ENCODE measurements around the gene DENND5A.
"Not testable (repeated sequence)": the region's sequence is repeated elsewhere in the genome, so short reads cannot be mapped to it uniquely, and the experiment has no call there.

DENND5A gene

DNA sequence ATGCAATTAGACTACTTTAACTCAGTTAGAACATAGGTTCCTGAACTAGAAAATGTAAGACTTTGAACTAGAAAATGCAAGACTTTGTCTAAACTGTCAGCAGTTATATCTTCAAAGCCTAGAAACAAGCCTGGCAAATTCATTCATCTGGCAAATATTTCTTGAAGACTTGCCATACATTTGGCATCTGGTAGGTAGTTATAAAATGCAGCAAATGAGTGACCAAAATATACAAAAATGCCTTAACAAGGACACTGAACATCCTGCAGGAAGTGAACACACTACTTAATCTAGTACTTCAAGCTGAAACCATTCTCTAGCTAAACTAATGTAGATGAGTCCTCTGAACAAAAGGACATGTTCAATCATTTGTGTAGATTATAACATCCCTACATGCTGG is 89.0 kb downstream of the DENND5A start:
- DNase-seq: no peak
- Histone ChIP-seq H3K36me3 (peaks cover 7% of the 10 kb centered on the region; the same call in 1 of the 2 replicates), H3K9me3 (no peaks in the 10 kb centered on the region), H3K4me3 (ENCODE audit: low read depth, low read length) (no peak overlapping the region), H3K27me3 (no peaks in the 10 kb centered on the region), H3K4me1 (no peaks in the 10 kb centered on the region)
- TF ChIP-seq, protein P1, sequence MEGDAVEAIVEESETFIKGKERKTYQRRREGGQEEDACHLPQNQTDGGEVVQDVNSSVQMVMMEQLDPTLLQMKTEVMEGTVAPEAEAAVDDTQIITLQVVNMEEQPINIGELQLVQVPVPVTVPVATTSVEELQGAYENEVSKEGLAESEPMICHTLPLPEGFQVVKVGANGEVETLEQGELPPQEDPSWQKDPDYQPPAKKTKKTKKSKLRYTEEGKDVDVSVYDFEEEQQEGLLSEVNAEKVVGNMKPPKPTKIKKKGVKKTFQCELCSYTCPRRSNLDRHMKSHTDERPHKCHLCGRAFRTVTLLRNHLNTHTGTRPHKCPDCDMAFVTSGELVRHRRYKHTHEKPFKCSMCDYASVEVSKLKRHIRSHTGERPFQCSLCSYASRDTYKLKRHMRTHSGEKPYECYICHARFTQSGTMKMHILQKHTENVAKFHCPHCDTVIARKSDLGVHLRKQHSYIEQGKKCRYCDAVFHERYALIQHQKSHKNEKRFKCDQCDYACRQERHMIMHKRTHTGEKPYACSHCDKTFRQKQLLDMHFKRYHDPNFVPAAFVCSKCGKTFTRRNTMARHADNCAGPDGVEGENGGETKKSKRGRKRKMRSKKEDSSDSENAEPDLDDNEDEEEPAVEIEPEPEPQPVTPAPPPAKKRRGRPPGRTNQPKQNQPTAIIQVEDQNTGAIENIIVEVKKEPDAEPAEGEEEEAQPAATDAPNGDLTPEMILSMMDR (IDR thresholded peaks at IDR 0.05; ENCODE audit: low read depth, low read length): no peak

DNA sequence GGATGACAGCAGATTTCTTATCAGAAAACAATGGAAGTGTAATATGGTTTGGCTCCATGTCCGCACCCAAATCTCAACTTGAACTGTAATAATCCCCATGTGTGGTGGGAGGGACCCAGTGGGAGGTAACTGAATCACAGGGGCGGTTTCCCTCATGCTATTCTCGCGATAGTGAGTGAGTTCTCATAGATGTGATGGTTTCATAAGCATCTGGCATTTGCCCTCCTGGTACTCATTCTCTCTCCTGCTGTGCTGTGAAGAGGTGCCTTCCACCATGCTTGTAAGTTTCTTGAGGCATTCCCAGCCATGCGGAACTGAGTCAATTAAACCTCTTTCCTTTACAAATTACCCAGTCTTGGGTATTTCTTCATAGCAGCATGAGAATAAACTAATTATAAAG is 92.8 kb downstream of the DENND5A start:
- peaks cover 5% of the 10 kb centered on the region; the same call in 1 of the 2 replicates for H3K36me3 ChIP-seq
- TF ChIP-seq, protein P1 (IDR thresholded peaks at IDR 0.05; ENCODE audit: low read depth, low read length): no peak
- H3K4me1 ChIP-seq: no peaks in the 10 kb centered on the region
- no peaks in the 10 kb centered on the region for H3K27me3 ChIP-seq
- H3K4me3 ChIP-seq (ENCODE audit: low read depth, low read length): no peak overlapping the region
- no peak for DNase-seq
- H3K9me3 ChIP-seq: no peaks in the 10 kb centered on the region

DNA sequence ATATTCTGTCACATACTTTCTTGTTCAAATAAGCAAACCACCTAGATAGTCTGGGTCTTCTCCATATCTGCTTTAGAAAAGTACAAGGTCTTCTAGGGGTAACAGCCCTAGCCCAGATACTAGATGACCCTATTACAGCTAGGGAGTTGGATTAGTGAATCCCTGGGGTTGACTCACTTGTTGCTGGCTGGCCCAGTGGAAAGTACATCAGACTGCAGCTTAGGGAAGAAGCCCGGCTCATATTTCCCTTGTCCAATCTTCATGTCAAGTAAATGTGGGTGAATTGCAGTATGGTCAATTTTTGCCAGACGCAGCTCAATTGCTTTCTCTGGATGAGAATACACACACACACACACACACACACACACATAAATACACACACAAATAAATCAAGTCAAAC is 94.7 kb downstream of the DENND5A start:
- no peak overlapping the region for H3K4me3 ChIP-seq (ENCODE audit: low read depth, low read length)

DNA sequence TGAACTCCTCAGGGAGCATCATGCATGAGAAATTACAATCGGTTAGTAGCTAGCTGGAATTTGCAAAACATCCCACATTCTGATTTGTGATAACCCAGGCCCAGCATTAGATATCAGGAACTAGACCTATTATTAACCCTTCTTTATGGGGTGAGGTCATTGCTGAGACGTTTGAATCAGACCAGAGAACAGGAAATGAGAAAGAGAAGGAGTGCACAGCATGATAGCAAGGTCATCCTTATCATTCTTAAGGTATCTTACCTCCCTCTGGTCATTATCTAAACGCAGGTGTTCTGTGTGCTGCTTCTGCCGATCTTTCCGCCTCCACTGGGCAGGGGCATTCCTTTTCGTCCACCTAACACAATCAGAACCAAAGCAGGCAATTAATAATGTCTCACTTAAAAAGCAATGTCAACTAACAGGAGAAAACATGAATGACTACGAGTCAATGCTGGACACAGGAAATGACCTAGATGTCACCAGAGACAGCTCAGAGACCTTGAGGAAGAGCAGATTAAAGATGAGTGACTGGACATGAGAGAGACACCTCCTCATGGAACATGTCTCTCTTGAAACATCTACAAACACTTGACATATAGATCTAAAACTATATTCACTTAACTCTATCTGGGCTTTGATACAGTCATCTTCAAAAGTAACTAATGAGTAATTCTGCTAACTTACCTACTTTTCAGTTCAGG is 95.4 kb downstream of the DENND5A start:
- no peak overlapping the region for H3K4me3 ChIP-seq (ENCODE audit: low read depth, low read length)
- H3K9me3 ChIP-seq: no peaks in the 10 kb centered on the region
- H3K4me1 ChIP-seq: no peaks in the 10 kb centered on the region
- TF ChIP-seq, protein P1 (IDR thresholded peaks at IDR 0.05; ENCODE audit: low read depth, low read length): no peak
- H3K27me3 ChIP-seq: no peaks in the 10 kb centered on the region
- peaks cover 8% of the 10 kb centered on the region; the same call in 1 of the 2 replicates for H3K36me3 ChIP-seq
- no peak for DNase-seq

More for the DNA sequence above, 94.7 kb downstream of the DENND5A start:
- Histone ChIP-seq H3K9me3 (no peaks in the 10 kb centered on the region), H3K27me3 (no peaks in the 10 kb centered on the region), H3K36me3 (peaks cover 8% of the 10 kb centered on the region; the same call in 1 of the 2 replicates), H3K4me1 (no peaks in the 10 kb centered on the region)
- TF ChIP-seq, protein P1 (IDR thresholded peaks at IDR 0.05; ENCODE audit: low read depth, low read length): no peak
- DNase-seq: no peak

DNA sequence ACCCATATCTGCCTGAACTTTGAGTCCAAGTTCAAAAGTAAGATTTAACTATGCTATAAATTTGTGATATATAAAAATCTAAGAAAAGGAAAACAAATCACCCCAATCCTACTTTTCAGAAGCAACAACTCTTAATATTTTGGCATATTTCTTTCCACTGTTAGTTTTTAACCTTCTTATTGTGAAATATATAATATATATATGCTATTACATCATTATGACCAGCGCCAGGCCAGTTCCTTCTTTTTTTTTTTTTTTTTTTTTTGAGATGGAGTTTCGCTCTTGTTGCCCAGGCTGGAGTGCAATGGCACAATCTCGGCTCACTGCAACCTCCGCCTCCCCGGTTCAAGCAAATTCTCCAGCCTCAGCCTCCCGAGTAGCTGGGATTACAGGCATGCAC is 103.2 kb downstream of the DENND5A start:
- not testable (repeated sequence) for H3K9me3 ChIP-seq; H3K4me3 ChIP-seq (ENCODE audit: low read depth, low read length); H3K36me3 ChIP-seq; H3K4me1 ChIP-seq; DNase-seq; H3K27me3 ChIP-seq

DNA sequence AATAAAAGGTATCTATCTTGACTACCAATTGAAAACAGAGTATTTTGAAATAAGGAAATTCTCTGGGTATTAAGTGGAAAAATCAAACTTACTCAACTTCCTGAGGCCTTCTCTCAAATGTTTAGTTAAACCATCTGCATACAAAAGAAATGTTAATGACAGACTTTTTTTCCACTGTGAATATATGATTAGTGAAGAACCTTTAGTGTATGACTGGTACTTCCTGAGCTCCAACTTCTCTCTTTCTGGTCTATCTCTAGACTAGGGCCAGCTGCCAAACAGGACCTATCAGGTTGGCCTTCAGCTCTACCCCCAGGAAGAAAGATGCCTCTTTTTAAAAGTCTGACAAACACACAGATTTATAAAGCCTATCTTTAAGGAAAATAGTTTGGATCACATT is 105.0 kb downstream of the DENND5A start:
- H3K4me3 ChIP-seq (ENCODE audit: low read depth, low read length): no peak overlapping the region
- H3K9me3 ChIP-seq: no peaks in the 10 kb centered on the region
- TF ChIP-seq, protein P1 (IDR thresholded peaks at IDR 0.05; ENCODE audit: low read depth, low read length): no peak
- H3K27me3 ChIP-seq: no peaks in the 10 kb centered on the region
- H3K4me1 ChIP-seq: no peaks in the 10 kb centered on the region
- no peak for DNase-seq
- 0 out of 2 replicates have a peak, but pooled peaks cover 3% of the 10 kb centered on the region for H3K36me3 ChIP-seq
